Astrocyte of the cerebellum (primary cell): ENCODE measurements around the gene DENND4B.

Experiments used
- DNase-seq: peaks from one replicate; pipeline ENCODE4 v3.0.0-alpha.2; 2011; ENCODE audit warnings: low read depth
- H3K4me3 ChIP-seq: 2 replicates; pipeline ENCODE4 v1.5.1; 2011; ENCODE audit warnings: mild to moderate bottlenecking, low read depth, low read length, moderate library complexity
- CTCF ChIP-seq: IDR thresholded peaks from 2 replicates; pipeline ENCODE4 v1.5.1; 2012; ENCODE audit warnings: low read length, low read depth, moderate library complexity, mild to moderate bottlenecking; ENCODE audit errors: missing control alignments
- in situ Hi-C: cut with HindIII; loops from 2 replicates; pipeline ENCODE4 v1.10.0; 2017; ENCODE audit warnings: low sequenced_read_pairs

The DENND4B gene

GRCh38 chr1:153934746-153935145 is 11.8 kb downstream of the DENND4B start:
- in situ Hi-C loops: no loop called here
- TF ChIP-seq CTCF: no peak
- no peak overlapping the region for H3K4me3 ChIP-seq
- DNase-seq: no peak

DNA sequence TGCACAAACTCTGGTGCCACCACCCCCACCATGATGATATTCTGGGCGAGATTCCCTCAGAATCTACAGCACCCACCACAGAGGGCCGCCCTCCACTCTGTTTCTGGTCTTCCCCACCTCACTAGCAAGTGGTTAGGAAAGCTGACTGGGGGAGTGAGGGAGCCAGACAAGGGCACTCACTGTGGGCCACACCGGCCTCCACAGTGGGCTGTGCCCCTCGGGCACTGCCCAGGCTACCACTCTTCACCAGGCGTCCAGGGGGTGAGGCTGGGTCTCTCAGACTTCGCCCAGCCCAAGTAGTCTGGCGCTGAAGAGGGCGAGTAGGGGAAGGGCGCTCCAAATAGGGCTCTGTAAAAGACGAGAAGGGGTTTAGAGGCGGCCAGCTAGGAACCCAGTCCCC is 12.6 kb downstream of the DENND4B start:
- TF ChIP-seq CTCF: no peak
- no peak for DNase-seq
- in situ Hi-C loops: no loop called here

DNA sequence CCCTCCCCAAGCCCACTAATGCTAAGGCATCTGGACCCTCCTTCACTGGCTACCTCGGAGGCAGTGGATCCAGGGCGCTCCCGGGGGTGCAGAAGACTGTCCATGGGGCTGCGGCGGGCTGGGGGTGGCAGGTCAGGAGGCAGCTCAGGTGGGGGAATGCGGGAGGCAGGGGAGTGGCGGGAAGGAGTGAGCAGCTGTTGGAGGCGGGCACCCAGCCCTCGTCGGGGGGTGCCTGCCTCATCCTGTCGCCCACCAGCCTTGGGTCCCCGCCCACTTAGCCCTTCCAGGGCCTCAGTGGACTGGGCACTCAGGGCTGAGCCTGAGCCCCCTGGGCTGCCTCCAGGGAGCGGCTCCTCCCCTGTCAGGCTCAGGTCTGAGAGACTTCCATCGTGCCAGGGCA is 13.1 kb downstream of the DENND4B start:
- in situ Hi-C loops: no loop called here
- no peak for TF ChIP-seq CTCF
- no peak overlapping the region for H3K4me3 ChIP-seq
- no peak for DNase-seq

More for the DNA sequence above, 12.6 kb downstream of the DENND4B start:
- H3K4me3 ChIP-seq: no peak overlapping the region

DNA sequence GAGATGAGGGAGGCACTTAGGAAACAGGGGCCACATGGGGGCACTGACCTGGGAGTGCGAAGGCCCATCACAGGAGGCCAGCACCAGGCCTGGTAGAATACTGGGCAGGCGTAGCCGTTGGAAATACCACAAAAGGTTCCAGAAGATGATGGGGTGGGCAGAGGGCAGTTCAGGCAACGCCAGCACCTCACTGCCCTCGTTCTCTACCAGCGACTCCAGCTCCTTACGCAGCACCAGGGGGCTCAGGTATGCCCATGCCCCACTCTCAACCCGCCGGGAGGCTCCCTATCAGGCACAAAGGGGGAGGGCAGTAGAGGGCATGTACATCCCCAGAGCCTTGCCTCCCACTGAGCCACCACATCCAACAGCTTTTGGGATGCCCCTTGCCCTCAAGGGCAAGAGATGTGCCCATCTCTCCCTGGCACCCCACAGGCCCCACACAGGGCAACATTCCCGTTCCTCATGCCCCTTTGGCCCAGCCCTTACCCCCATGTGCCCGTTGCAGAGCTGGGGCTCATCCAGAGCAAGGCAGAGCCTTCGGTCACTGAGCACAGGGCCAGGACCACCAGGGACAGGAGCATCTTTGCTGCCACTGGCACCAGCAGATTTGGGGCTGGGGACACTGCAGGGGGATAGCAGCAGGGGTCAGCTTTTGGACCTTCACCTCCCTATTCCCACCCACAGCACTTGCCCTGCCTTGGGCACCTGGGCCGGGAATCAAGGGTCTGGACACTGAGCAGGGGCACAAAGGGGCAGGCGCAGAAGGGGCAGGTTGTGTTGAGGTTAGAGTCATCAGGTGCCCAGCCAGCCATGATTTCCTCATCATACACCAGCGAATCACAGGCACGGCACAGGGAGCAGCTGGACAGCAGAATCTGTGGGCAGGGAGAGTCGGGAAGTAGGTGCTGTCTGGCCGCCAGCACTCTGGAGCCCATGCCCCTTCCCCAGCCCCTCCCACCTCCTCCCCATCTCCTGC is 14.1 kb downstream of the DENND4B start:
- DNase-seq: no peak
- in situ Hi-C loops: no loop called here
- H3K4me3 ChIP-seq: no peak overlapping the region
- no peak for TF ChIP-seq CTCF

DNA sequence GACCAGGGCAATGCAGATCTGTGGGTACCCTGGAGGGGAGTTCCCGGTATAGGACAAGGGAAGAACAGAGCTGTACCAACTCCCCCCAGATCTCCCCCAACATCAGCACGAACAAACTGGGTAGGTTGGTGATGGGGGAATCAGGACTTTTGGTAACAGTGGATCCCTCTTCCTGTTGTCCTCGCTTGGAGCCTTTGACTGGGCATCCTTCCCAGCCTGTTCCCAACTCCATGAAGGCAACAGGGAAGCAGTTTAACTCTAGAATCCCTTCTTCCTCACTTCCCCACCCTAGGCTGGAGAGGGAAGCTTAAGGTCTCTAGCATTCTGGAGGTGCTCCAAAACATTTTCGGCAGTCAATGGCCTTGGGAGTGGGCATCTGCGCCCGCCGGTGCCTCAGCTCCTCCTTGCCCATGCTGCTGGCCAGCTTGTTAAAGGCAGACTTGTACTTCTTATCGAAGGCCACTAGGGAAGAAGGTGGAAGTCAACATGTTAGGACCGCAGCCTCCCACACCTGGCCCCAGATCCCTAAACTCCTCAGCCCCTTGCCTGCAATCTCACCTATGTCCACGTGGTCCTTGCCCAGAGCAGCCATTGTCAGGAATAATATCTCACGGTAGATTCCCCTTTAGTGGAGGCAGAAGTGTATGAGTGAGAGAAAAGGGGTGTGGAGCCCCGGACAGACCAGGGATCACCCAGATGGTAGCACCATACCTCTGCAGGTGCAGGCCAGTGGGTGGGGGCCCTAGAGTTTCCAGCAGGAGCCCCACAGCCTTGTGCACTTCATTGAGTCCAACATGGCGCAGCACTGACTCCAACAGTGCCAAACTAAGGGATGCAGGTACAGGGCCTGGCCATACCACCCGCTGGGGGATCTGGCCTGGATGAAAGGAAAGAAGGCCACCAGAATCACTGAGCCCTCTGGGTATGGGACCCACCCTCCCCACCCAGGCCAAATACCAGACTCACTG is 16.3 kb downstream of the DENND4B start:
- in situ Hi-C loops: no loop called here
- H3K4me3 ChIP-seq: no peak overlapping the region
- no peak for DNase-seq
- TF ChIP-seq CTCF: no peak

- no peak for DNase-seq
- TF ChIP-seq CTCF: no peak
- no peak overlapping the region for H3K4me3 ChIP-seq
- in situ Hi-C loops: no loop called here
Measured at GRCh38 chr1:153929426-153929825, 17.1 kb downstream of the DENND4B start.
